ENCODE results near the gene GFOD1.
"Not testable (repeated sequence)": the region's sequence is repeated elsewhere in the genome, so short reads cannot be mapped to it uniquely, and the experiment has no call there.

DNA sequence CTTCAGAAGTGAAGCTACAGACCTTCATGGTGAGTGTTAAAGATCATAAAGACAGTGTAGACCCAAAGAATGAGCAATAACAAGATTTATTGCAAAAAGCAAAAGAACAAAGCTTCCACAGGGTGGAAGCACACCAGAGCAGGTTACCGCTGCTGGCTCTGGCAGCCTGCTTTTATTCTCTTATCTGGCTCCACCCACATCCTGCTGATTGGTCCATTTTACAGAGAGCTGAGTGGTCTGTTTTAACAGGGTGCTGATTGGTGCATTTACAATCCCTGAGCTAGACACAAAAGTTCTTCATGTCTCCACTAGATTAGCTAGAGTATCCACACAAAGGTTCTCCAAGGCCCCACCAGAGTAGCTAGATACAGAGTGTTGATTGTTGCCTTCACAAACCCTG lies 23.0 kb upstream of the GFOD1 start:
- TF ChIP-seq, protein P1, sequence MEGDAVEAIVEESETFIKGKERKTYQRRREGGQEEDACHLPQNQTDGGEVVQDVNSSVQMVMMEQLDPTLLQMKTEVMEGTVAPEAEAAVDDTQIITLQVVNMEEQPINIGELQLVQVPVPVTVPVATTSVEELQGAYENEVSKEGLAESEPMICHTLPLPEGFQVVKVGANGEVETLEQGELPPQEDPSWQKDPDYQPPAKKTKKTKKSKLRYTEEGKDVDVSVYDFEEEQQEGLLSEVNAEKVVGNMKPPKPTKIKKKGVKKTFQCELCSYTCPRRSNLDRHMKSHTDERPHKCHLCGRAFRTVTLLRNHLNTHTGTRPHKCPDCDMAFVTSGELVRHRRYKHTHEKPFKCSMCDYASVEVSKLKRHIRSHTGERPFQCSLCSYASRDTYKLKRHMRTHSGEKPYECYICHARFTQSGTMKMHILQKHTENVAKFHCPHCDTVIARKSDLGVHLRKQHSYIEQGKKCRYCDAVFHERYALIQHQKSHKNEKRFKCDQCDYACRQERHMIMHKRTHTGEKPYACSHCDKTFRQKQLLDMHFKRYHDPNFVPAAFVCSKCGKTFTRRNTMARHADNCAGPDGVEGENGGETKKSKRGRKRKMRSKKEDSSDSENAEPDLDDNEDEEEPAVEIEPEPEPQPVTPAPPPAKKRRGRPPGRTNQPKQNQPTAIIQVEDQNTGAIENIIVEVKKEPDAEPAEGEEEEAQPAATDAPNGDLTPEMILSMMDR (conservative IDR thresholded peaks at IDR 0.05; ENCODE audit: low read length): not testable (repeated sequence)
- not testable (repeated sequence) for TF ChIP-seq EZH2phosphoT487 (IDR thresholded peaks at IDR 0.05; ENCODE audit: borderline replicate concordance)
